NCI-H226 (cell line): ENCODE measurements around the gene SLC2A8.
A peak's percentile ranks its signal among the peaks of the same experiment; 100 is the strongest.

Experiments
- DNase-seq: peaks from one replicate; pipeline ENCODE4 v3.0.0-alpha.2; 2015

The SLC2A8 gene

GRCh38 chr9:127382541-127382940, 14.4 kb upstream of the SLC2A8 start:
- no peak for DNase-seq

- no peak for DNase-seq
Observed at GRCh38 chr9:127384016-127384730, 12.8 kb upstream of the SLC2A8 start.

GRCh38 chr9:127384901-127385300, 12.1 kb upstream of the SLC2A8 start:
- no peak for DNase-seq

GRCh38 chr9:127386249-127386648, 10.7 kb upstream of the SLC2A8 start:
- DNase-seq: no peak

- DNase-seq: no peak
Observed at GRCh38 chr9:127386981-127387380, 10.0 kb upstream of the SLC2A8 start.

- peak; percentile 96 for DNase-seq
Observed at GRCh38 chr9:127388037-127388855, 8.7 kb upstream of the SLC2A8 start.

GRCh38 chr9:127388856-127389238, 8.1 kb upstream of the SLC2A8 start:
- no peak for DNase-seq

- DNase-seq: no peak
Observed at GRCh38 chr9:127389381-127390247, 7.4 kb upstream of the SLC2A8 start.

GRCh38 chr9:127390248-127390545, 6.8 kb upstream of the SLC2A8 start:
- DNase-seq: no peak

GRCh38 chr9:127390563-127390962, 6.4 kb upstream of the SLC2A8 start:
- DNase-seq: no peak

GRCh38 chr9:127392166-127392565, 4.8 kb upstream of the SLC2A8 start:
- DNase-seq: no peak

GRCh38 chr9:127392976-127393375, 4.0 kb upstream of the SLC2A8 start:
- DNase-seq: no peak

- DNase-seq: no peak
Observed at GRCh38 chr9:127393645-127394044, 3.3 kb upstream of the SLC2A8 start.

GRCh38 chr9:127395497-127396252, 1.3 kb upstream of the SLC2A8 start:
- DNase-seq: peak; percentile 36

- DNase-seq: no peak
Observed at GRCh38 chr9:127396253-127396807, 639 bp upstream of the SLC2A8 start.

GRCh38 chr9:127397646-127398274, 791 bp downstream of the SLC2A8 start:
- DNase-seq: no peak

- no peak for DNase-seq
Observed at GRCh38 chr9:127398275-127398647, 1.3 kb downstream of the SLC2A8 start.

- DNase-seq: no peak
Observed at GRCh38 chr9:127398715-127399400, 1.9 kb downstream of the SLC2A8 start.

GRCh38 chr9:127399736-127400269, 2.8 kb downstream of the SLC2A8 start:
- no peak for DNase-seq

GRCh38 chr9:127402401-127403090, 5.6 kb downstream of the SLC2A8 start:
- DNase-seq: no peak
